Loucy (cell line): ENCODE data around the gene SMYD4.

Experiments used
- H2AFZ ChIP-seq: fragments of 200-600 bp; sonication (generic); 2 replicates; pipeline ENCODE4 v1.6.0; 2016; ENCODE audit warnings: antibody characterized with exemption, mild to moderate bottlenecking, low read length, moderate library complexity
- H3F3A ChIP-seq: fragments of 200-600 bp; 2 replicates; pipeline ENCODE4 v1.6.0; 2016; ENCODE audit warnings: antibody characterized with exemption, low read depth, mild to moderate bottlenecking
- H3K27me3 ChIP-seq: fragments of 200-600 bp; sonication (generic); 2 replicates; pipeline ENCODE4 v1.6.1; 2014; ENCODE audit warnings: low read length, mild to moderate bottlenecking; ENCODE audit not compliant: insufficient read depth, poor library complexity, severe bottlenecking
- H3K36me3 ChIP-seq: fragments of 200-600 bp; sonication (generic); 2 replicates; pipeline ENCODE4 v1.6.1; 2016; ENCODE audit warnings: low read length; ENCODE audit not compliant: insufficient read depth
- H3K4me1 ChIP-seq: fragments of 200-600 bp; sonication (generic); 2 replicates; pipeline ENCODE4 v1.5.1; 2014; ENCODE audit warnings: low read length, mild to moderate bottlenecking; ENCODE audit not compliant: insufficient read depth, poor library complexity, severe bottlenecking
- H3K4me2 ChIP-seq: fragments of 200-600 bp; sonication (generic); 2 replicates; pipeline ENCODE4 v1.6.0; 2014; ENCODE audit warnings: antibody characterized with exemption, low read length, low read depth, mild to moderate bottlenecking; ENCODE audit not compliant: poor library complexity, severe bottlenecking
- H3K4me3 ChIP-seq: fragments of 200-600 bp; sonication (generic); 2 replicates; pipeline ENCODE4 v1.5.1; 2014; ENCODE audit warnings: low read length, mild to moderate bottlenecking, mixed read lengths; ENCODE audit not compliant: poor library complexity, severe bottlenecking
- H3K79me2 ChIP-seq: fragments of 200-600 bp; sonication (generic); 2 replicates; pipeline ENCODE4 v1.6.1; 2014; ENCODE audit warnings: low read length; ENCODE audit not compliant: insufficient read depth
- H3K9ac ChIP-seq: fragments of 200-600 bp; sonication (generic); 2 replicates; pipeline ENCODE4 v1.6.0; 2014; ENCODE audit warnings: mild to moderate bottlenecking, low read depth, low read length, moderate library complexity; ENCODE audit not compliant: poor library complexity, severe bottlenecking
- H3K9me2 ChIP-seq: fragments of 200-600 bp; sonication (generic); replicated peaks from 2 replicates; pipeline ENCODE4 v1.6.1; 2016; ENCODE audit warnings: low read depth, low read length, mixed read lengths
- H3K9me3 ChIP-seq: fragments of 200-600 bp; sonication (generic); 2 replicates; pipeline ENCODE4 v1.6.1; 2014; ENCODE audit warnings: mild to moderate bottlenecking, antibody characterized with exemption, low read length, low read depth; ENCODE audit not compliant: insufficient read depth
- H4K20me1 ChIP-seq: fragments of 200-600 bp; sonication (generic); 2 replicates; pipeline ENCODE4 v1.6.0; 2014; ENCODE audit warnings: antibody characterized with exemption, low read length, mild to moderate bottlenecking; ENCODE audit not compliant: insufficient read depth, poor library complexity, severe bottlenecking
- EZH2phosphoT487 ChIP-seq: fragments of 200-600 bp; IDR thresholded peaks from 2 replicates; pipeline ENCODE4 v1.6.1; 2018; ENCODE audit warnings: antibody characterized with exemption, mild to moderate bottlenecking, moderate library complexity, borderline replicate concordance
- TF ChIP-seq, protein P1 (sequence below): fragments of 200-600 bp; sonication (generic); conservative IDR thresholded peaks from 2 replicates; pipeline ENCODE4 v1.5.1; 2014; ENCODE audit warnings: mild to moderate bottlenecking, antibody characterized with exemption, low read length

SMYD4 gene

DNA sequence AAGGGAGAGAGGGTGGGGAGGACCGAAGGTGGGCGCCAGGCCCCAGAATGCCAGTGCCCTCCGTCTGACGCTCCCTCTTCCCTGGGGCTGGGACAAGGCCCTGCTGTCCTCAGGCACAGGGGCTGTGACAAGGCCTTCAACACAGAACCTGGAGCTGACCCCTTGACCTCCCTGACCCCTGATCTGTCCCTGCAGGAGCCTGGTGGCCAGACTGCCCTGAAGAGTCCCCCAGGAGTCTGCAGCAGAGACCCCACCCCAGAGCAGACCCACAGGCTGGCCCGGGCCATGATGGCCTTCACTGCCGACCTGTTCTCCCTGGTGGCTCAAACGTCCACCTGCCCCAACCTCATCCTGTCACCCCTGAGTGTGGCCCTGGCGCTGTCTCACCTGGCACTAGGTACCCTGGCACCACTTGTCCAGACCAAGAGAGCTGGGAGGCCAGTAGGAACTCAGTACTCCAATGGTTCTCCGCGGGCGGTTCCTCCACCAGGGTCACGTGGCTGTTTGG lies 84.1 kb downstream of the SMYD4 start:
- Histone ChIP-seq H3K4me1 (no peaks in the 10 kb centered on the region), H3F3A (no peaks in the 10 kb centered on the region), H2AFZ (no peak overlapping the region), H3K79me2 (no peaks in the 10 kb centered on the region), H3K27me3 (no peaks in the 10 kb centered on the region), H3K4me3 (no peak overlapping the region), H3K9me3 (no peaks in the 10 kb centered on the region), H4K20me1 (no peaks in the 10 kb centered on the region), H3K9me2 (no peaks in the 10 kb centered on the region), H3K9ac (no peak overlapping the region), H3K36me3 (no peaks in the 10 kb centered on the region), H3K4me2 (no peak overlapping the region)
- TF ChIP-seq EZH2phosphoT487: no peak
- TF ChIP-seq, protein P1, sequence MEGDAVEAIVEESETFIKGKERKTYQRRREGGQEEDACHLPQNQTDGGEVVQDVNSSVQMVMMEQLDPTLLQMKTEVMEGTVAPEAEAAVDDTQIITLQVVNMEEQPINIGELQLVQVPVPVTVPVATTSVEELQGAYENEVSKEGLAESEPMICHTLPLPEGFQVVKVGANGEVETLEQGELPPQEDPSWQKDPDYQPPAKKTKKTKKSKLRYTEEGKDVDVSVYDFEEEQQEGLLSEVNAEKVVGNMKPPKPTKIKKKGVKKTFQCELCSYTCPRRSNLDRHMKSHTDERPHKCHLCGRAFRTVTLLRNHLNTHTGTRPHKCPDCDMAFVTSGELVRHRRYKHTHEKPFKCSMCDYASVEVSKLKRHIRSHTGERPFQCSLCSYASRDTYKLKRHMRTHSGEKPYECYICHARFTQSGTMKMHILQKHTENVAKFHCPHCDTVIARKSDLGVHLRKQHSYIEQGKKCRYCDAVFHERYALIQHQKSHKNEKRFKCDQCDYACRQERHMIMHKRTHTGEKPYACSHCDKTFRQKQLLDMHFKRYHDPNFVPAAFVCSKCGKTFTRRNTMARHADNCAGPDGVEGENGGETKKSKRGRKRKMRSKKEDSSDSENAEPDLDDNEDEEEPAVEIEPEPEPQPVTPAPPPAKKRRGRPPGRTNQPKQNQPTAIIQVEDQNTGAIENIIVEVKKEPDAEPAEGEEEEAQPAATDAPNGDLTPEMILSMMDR: no peak

DNA sequence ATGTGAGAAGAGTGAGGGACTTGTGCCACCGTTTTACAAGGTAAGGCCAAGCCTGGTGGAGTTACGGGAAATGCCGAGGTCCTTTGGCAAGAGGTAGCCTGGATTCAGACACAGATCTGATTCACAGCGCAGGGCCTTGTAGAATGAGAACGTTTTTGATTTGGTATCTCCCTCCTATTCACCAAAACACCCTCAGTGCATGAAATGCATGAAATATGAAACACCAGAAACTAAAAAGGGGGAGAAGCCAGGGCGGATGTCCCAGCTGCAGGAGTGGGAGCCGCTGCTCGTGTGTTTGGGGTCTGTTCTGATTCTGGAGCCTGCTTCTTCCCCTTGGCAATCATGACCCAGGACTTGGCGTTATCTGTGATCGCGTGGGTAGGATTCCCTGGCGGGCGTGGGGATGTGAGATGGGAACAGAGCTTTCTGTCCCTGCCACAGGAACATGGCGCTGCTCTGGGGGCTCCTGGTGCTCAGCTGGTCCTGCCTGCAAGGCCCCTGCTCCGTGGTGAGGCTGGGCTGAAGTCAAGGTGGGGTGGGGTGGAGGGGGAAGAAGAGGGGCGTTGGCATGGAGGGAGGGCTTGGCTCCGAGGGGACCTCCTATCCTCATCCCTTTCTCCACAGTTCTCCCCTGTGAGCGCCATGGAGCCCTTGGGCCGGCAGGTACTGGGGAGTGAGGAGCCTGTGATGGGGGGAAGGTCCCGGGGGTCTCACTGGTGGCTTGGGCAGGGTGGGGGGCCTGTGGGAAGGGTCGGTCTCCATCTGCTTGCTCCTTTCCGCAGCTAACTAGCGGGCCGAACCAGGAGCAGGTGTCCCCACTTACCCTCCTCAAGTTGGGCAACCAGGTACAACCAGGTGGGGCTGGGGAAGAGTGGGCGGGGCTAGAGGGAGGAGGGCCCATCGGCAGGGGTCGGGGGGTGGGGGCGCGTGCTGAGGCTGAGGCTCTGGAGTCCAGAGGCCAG lies 84.9 kb downstream of the SMYD4 start:
- H3F3A ChIP-seq: no peaks in the 10 kb centered on the region
- H3K9me3 ChIP-seq: no peaks in the 10 kb centered on the region
- no peaks in the 10 kb centered on the region for H3K79me2 ChIP-seq
- H3K36me3 ChIP-seq: no peaks in the 10 kb centered on the region
- H2AFZ ChIP-seq: no peak overlapping the region
- H3K9me2 ChIP-seq: no peaks in the 10 kb centered on the region
- H4K20me1 ChIP-seq: no peaks in the 10 kb centered on the region
- no peak overlapping the region for H3K9ac ChIP-seq
- no peaks in the 10 kb centered on the region for H3K4me1 ChIP-seq
- no peaks in the 10 kb centered on the region for H3K27me3 ChIP-seq
- H3K4me3 ChIP-seq: no peak overlapping the region
- H3K4me2 ChIP-seq: no peak overlapping the region
- TF ChIP-seq, protein P1: no peak
- no peak for TF ChIP-seq EZH2phosphoT487

- Histone ChIP-seq H3K4me2 (no peak overlapping the region), H3K9ac (no peak overlapping the region), H4K20me1 (no peaks in the 10 kb centered on the region), H3F3A (no peaks in the 10 kb centered on the region), H3K9me3 (no peaks in the 10 kb centered on the region), H3K36me3 (no peaks in the 10 kb centered on the region), H3K79me2 (no peaks in the 10 kb centered on the region), H3K4me1 (no peaks in the 10 kb centered on the region), H3K4me3 (no peak overlapping the region), H3K27me3 (no peaks in the 10 kb centered on the region), H3K9me2 (no peaks in the 10 kb centered on the region), H2AFZ (no peak overlapping the region)
- no peak for TF ChIP-seq EZH2phosphoT487
- TF ChIP-seq, protein P1: no peak
These were observed 86.6 kb downstream of the SMYD4 start for GRCh38 chr17:1743088-1743439.
